K562 (cell line): Measurements from ENCODE around the gene GALNT5. TPM values are rescaled to one million over a fixed set of nuclear protein-coding genes. Genes with fewer than 3 reads are reported as not detected.

Experiments used
- CSDE1 ChIP-seq, 2 experiments: fragments of 450-650 bp; IDR thresholded peaks; 2 replicates each; pipeline ENCODE4 v1.6.1; 2016; ENCODE audit warnings: mild to moderate bottlenecking in 1 of 2
- FOXJ2 ChIP-seq: fragments of 200-800 bp; sonication (Bioruptor generic); IDR thresholded peaks from 2 replicates; pipeline ENCODE4 v1.6.1; 2016; ENCODE audit warnings: missing genetic modification characterization, missing compliant biosample characterization
- HEY1 ChIP-seq: fragments of 250-450 bp; sonication (Bioruptor Pico); IDR thresholded peaks from 2 replicates; pipeline ENCODE4 v1.5.0; 2020; ENCODE audit warnings: mild to moderate bottlenecking, moderate library complexity, borderline replicate concordance
- JUND ChIP-seq, 2 experiments: IDR thresholded peaks; 2 replicates in 1 of 2; 3 replicates in 1 of 2; pipeline ENCODE4 v1.6.1; 2011; ENCODE audit warnings: borderline replicate concordance in 2 of 2, low read depth in 2 of 2, low read length in 2 of 2, improper control_type of control experiment in 1 of 2, missing biosample characterization in 1 of 2, missing genetic modification characterization in 1 of 2, missing genetic modification reagents in 1 of 2
- MEIS2 ChIP-seq: fragments of 450-650 bp; IDR thresholded peaks from 2 replicates; pipeline ENCODE4 v1.6.1; 2014; ENCODE audit warnings: mild to moderate bottlenecking; ENCODE audit not compliant: partially characterized antibody
- NFATC3 ChIP-seq: fragments of 450-650 bp; IDR thresholded peaks from 2 replicates; pipeline ENCODE4 v1.6.1; 2017; ENCODE audit warnings: mild to moderate bottlenecking
- PBX2 ChIP-seq, 2 experiments: IDR thresholded peaks in 1 of 2; conservative IDR thresholded peaks in 1 of 2; 2 replicates each; pipeline ENCODE4 v1.6.1; 2016; ENCODE audit warnings: low read depth in 2 of 2, mild to moderate bottlenecking in 1 of 2, missing compliant biosample characterization in 1 of 2, missing genetic modification characterization in 1 of 2, moderate library complexity in 1 of 2
- PKNOX1 ChIP-seq: fragments of 450-650 bp; IDR thresholded peaks from 2 replicates; pipeline ENCODE4 v1.6.1; 2016
- SIX5 ChIP-seq, 2 experiments: IDR thresholded peaks; 2 replicates each; pipeline ENCODE4 v1.6.1; 2011; ENCODE audit warnings: low read length in 2 of 2, borderline replicate concordance in 1 of 2, low read depth in 1 of 2, mild to moderate bottlenecking in 1 of 2, moderate library complexity in 1 of 2; ENCODE audit not compliant: insufficient read depth in 1 of 2
- SNIP1 ChIP-seq: fragments of 450-650 bp; IDR thresholded peaks from 2 replicates; pipeline ENCODE4 v1.7.1; 2017; ENCODE audit warnings: low read depth, mild to moderate bottlenecking
- ZBTB7A ChIP-seq: IDR thresholded peaks from 2 replicates; pipeline ENCODE4 v1.6.1; 2011; ENCODE audit warnings: low read depth, mild to moderate bottlenecking, low read length, moderate library complexity, borderline replicate concordance; ENCODE audit not compliant: control insufficient read depth
- ZNF24 ChIP-seq: fragments of 450-650 bp; IDR thresholded peaks from 2 replicates; pipeline ENCODE4 v1.6.1; 2016
- ZNF253 ChIP-seq: fragments of 250-450 bp; sonication (Bioruptor Pico); conservative IDR thresholded peaks from 2 replicates; pipeline ENCODE4 v1.6.1; 2021; ENCODE audit warnings: mild to moderate bottlenecking
- ZNF316 ChIP-seq: fragments of 450-650 bp; IDR thresholded peaks from 2 replicates; pipeline ENCODE4 v1.6.1; 2016
- ZNF668 ChIP-seq: fragments of 250-450 bp; sonication (Bioruptor Pico); IDR thresholded peaks from 2 replicates; pipeline ENCODE4 v1.8.0; 2022; ENCODE audit warnings: mild to moderate bottlenecking, inconsistent platforms
- ZSCAN32 ChIP-seq: fragments of 450-650 bp; formaldehyde crosslinking; IDR thresholded peaks from 2 replicates; pipeline ENCODE4 v1.4.0; 2020; ENCODE audit warnings: mild to moderate bottlenecking, moderate library complexity
- polyA plus RNA-seq, 8 experiments: library from polyadenylated mRNA; depleted of rRNA in 4 of 8; stranded (reverse) in 5 of 8; unstranded in 3 of 8; fragments of >200 nt; fragmentation: Nextera tagmentation in 2 of 8; fragmentation: Illumina TruSeq in 1 of 8; extraction: Ambion mirVana in 2 of 8; extraction: Trizol in 1 of 8; gene quantifications; 2 replicates each; pipeline versions ENCODE4 v1.2.1 to v1.2.3, GENCODE V29; 2011 to 2014; ENCODE audit warnings: inconsistent platforms in 1 of 8, missing spikeins in 1 of 8
- total RNA-seq, 7 experiments: library from RNA; depleted of rRNA in 6 of 7; stranded (reverse); fragments of >200 nt in 6 of 7; fragmentation: Illumina TruSeq in 2 of 7; extraction: Trizol in 2 of 7; gene quantifications; 2 replicates each; pipeline versions ENCODE4 v1.2.1 to v1.2.3, GENCODE V29; 2011 to 2021; ENCODE audit warnings: low replicate concordance in 1 of 7
- TF ChIP-seq, protein P1 (sequence below), 2 experiments: fragments of 450-650 bp; IDR thresholded peaks; 2 replicates each; pipeline ENCODE4 v1.6.1; 2016
- TF ChIP-seq, protein P2 (sequence below): sonication (generic); formaldehyde crosslinking; IDR thresholded peaks from 2 replicates; pipeline ENCODE4 v1.5.0; 2020; ENCODE audit warnings: missing genetic modification reagents

The GALNT5 gene
- total and polyA plus RNA-seq, 9 of the 15 experiments (the other 6 are each of a cell fraction or from before 2014, with no cell fraction given), result 21.6 to 73.0 (median 54.7) TPM

- TF ChIP-seq PBX2 (CRISPR knock-in tag; IDR thresholded peaks at IDR 0.05; ENCODE audit: low read depth) (no peak), PBX2 (tag; conservative IDR thresholded peaks at IDR 0.05; ENCODE audit: low read depth) (peak; percentile 63), ZNF316 (peak; percentile 16; the same call in 1 of the 2 replicates), FOXJ2 (tag) (peak; percentile 55; the same call in 1 of the 2 replicates), SIX5 (IDR thresholded peaks at IDR 0.05; ENCODE audit: borderline replicate concordance in 1 of 2, insufficient read depth in 1 of 2, low read depth in 1 of 2, low read length in 2 of 2) (no peak), ZNF253 (0 out of 2 replicates have a peak, but pooled peaks have one; percentile 10), SNIP1 (no peak), ZBTB7A (no peak), CSDE1 (IDR thresholded peaks at IDR 0.05) (0 out of 4 replicates have a peak, but pooled peaks of 1 of the 2 experiments have one; percentile 66), MEIS2 (peak; percentile 26), NFATC3 (0 out of 2 replicates have a peak, but pooled peaks have one; percentile 23), ZSCAN32 (CRISPR knock-in tag) (no peak), ZNF668 (peak; percentile 63; the same call in 1 of the 2 replicates), ZNF24 (peak; percentile 52; the same call in 1 of the 2 replicates), JUND (IDR thresholded peaks at IDR 0.05; ENCODE audit: borderline replicate concordance, low read depth, low read length) (no peak), JUND (tag; IDR thresholded peaks at IDR 0.05; ENCODE audit: borderline replicate concordance, low read depth, low read length) (0 out of 3 replicates have a peak, but pooled peaks have one; percentile 20), HEY1 (CRISPR knock-in tag) (no peak), PKNOX1 (peak; percentile 58; the same call in 1 of the 2 replicates)
- TF ChIP-seq, protein P1, sequence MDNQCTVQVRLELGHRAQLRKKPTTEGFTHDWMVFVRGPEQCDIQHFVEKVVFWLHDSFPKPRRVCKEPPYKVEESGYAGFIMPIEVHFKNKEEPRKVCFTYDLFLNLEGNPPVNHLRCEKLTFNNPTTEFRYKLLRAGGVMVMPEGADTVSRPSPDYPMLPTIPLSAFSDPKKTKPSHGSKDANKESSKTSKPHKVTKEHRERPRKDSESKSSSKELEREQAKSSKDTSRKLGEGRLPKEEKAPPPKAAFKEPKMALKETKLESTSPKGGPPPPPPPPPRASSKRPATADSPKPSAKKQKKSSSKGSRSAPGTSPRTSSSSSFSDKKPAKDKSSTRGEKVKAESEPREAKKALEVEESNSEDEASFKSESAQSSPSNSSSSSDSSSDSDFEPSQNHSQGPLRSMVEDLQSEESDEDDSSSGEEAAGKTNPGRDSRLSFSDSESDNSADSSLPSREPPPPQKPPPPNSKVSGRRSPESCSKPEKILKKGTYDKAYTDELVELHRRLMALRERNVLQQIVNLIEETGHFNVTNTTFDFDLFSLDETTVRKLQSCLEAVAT (IDR thresholded peaks at IDR 0.05), result peak; percentile 81 to 85
- TF ChIP-seq, protein P2, sequence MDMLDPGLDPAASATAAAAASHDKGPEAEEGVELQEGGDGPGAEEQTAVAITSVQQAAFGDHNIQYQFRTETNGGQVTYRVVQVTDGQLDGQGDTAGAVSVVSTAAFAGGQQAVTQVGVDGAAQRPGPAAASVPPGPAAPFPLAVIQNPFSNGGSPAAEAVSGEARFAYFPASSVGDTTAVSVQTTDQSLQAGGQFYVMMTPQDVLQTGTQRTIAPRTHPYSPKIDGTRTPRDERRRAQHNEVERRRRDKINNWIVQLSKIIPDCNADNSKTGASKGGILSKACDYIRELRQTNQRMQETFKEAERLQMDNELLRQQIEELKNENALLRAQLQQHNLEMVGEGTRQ (CRISPR knock-in tag), result no peak
These were observed 6.6 kb downstream of the GALNT5 start (continued) for GRCh38 chr2:157264099-157264498.
